SK-N-SH (cell line): ENCODE measurements around the gene GIPC2. TPM values are rescaled to one million over a fixed set of nuclear protein-coding genes. Genes with fewer than 3 reads are reported as not detected.

ENCODE experiments used
- CTCF ChIA-PET: fragments of 300-600, 350-600 bp; formaldehyde crosslinking; extraction: SDS; loops from one replicate; lab custom pipeline; 2021; lab: Yijun Ruan, JAX
- POLR2A ChIA-PET: fragments of 350-600 bp; sonication (Branson Sonifier 250); formaldehyde crosslinking; extraction: SDS; loops from one replicate; lab custom pipeline; 2020; ENCODE audit warnings: antibody characterized with exemption, inconsistent platforms; lab: Yijun Ruan, JAX
- DNase-seq: peaks from one replicate; pipeline ENCODE4 v3.0.0; 2012
- H2AFZ ChIP-seq: fragments of 200-600 bp; sonication (generic); 2 replicates; pipeline ENCODE4 v1.8.1; 2016; ENCODE audit warnings: antibody characterized with exemption, mild to moderate bottlenecking, low read depth
- H3F3A ChIP-seq: fragments of 200-600 bp; sonication (generic); replicated peaks from 2 replicates; pipeline ENCODE3; 2016; ENCODE audit warnings: antibody characterized with exemption, mild to moderate bottlenecking; ENCODE audit not compliant: insufficient read depth
- H3K27ac ChIP-seq, 2 experiments: fragments of 200-500 bp in 1 of 2; fragments of 200-600 bp in 1 of 2; sonication (Bioruptor generic) in 1 of 2; sonication (generic), shearing (Covaris generic) in 1 of 2; 2 replicates each; pipeline versions ENCODE4 v1.5.1 to v1.6.1; 2014 to 2016; ENCODE audit warnings: low read depth in 2 of 2, inconsistent platforms in 1 of 2, low read length in 1 of 2, mild to moderate bottlenecking in 1 of 2, mixed read lengths in 1 of 2
- H3K27me3 ChIP-seq: fragments of 200-600 bp; sonication (generic), shearing (Covaris generic); 2 replicates; pipeline ENCODE4 v1.6.1; 2016; ENCODE audit warnings: mixed run types; ENCODE audit not compliant: insufficient read depth
- H3K36me3 ChIP-seq, 2 experiments: fragments of 200-500 bp in 1 of 2; fragments of 200-600 bp in 1 of 2; sonication (Bioruptor generic) in 1 of 2; sonication (generic) in 1 of 2; replicated peaks in 1 of 2; 2 replicates each; pipeline versions ENCODE3 to v1.5.1; 2014 to 2016; ENCODE audit warnings: low read length in 1 of 2, mild to moderate bottlenecking in 1 of 2; ENCODE audit not compliant: insufficient read depth in 2 of 2, control insufficient read depth in 1 of 2
- H3K4me1 ChIP-seq, 2 experiments: fragments of 200-500 bp in 1 of 2; fragments of 200-600 bp in 1 of 2; sonication (Bioruptor generic) in 1 of 2; sonication (generic), shearing (Covaris generic) in 1 of 2; 2 replicates each; pipeline versions ENCODE4 v1.5.1 to v1.6.1; 2014 to 2016; ENCODE audit warnings: low read depth in 1 of 2, low read length in 1 of 2, mixed run types in 1 of 2; ENCODE audit not compliant: insufficient read depth in 2 of 2, control insufficient read depth in 1 of 2
- H3K4me2 ChIP-seq: fragments of 200-600 bp; sonication (generic), shearing (Covaris generic); 2 replicates; pipeline ENCODE4 v1.6.1; 2017; ENCODE audit warnings: mixed run types
- H3K4me3 ChIP-seq, 2 experiments: fragments of 200-500 bp in 1 of 2; fragments of 200-600 bp in 1 of 2; sonication (Bioruptor generic) in 1 of 2; sonication (generic), shearing (Covaris generic) in 1 of 2; 2 replicates each; pipeline versions ENCODE4 v1.5.1 to v1.8.1; 2014 to 2016; ENCODE audit warnings: low read depth in 2 of 2, inconsistent platforms in 1 of 2, low read length in 1 of 2, mild to moderate bottlenecking in 1 of 2, mixed read lengths in 1 of 2, moderate library complexity in 1 of 2
- H3K79me2 ChIP-seq: fragments of 200-600 bp; sonication (generic); 2 replicates; pipeline ENCODE4 v1.8.1; 2017; ENCODE audit warnings: mild to moderate bottlenecking; ENCODE audit not compliant: insufficient read depth
- H3K9ac ChIP-seq: fragments of 200-600 bp; sonication (generic); 2 replicates; pipeline ENCODE4 v1.6.1; 2017; ENCODE audit warnings: mixed run types
- H3K9me2 ChIP-seq: fragments of 200-600 bp; sonication (generic); 2 replicates; pipeline ENCODE4 v1.6.1; 2017; ENCODE audit warnings: mixed run types
- H3K9me3 ChIP-seq: fragments of 200-600 bp; sonication (generic); 2 replicates; pipeline ENCODE4 v1.6.1; 2017; ENCODE audit warnings: mixed run types, mild to moderate bottlenecking, moderate library complexity
- H4K20me1 ChIP-seq: fragments of 200-600 bp; sonication (generic); 2 replicates; pipeline ENCODE4 v1.6.1; 2017; ENCODE audit warnings: mild to moderate bottlenecking, mixed run types; ENCODE audit not compliant: insufficient read depth
- EP300 ChIP-seq, 2 experiments: IDR thresholded peaks; 2 replicates each; pipeline versions ENCODE4 v1.4.0 to v1.6.1; 2012; ENCODE audit warnings: borderline replicate concordance in 1 of 2, low read depth in 1 of 2, low read length in 1 of 2
- GATA2 ChIP-seq: sonication (generic); formaldehyde crosslinking; IDR thresholded peaks from 2 replicates; pipeline ENCODE4 v1.5.0; 2020; ENCODE audit warnings: mild to moderate bottlenecking, missing genetic modification reagents
- IRF3 ChIP-seq: fragments of 150-350 bp; IDR thresholded peaks from 2 replicates; pipeline ENCODE4 v1.6.1; 2016; ENCODE audit warnings: mild to moderate bottlenecking, low read depth, low read length
- MAX ChIP-seq: IDR thresholded peaks from 2 replicates; pipeline ENCODE4 v1.4.0; 2012; ENCODE audit warnings: low read depth
- NFIC ChIP-seq: IDR thresholded peaks from 2 replicates; pipeline ENCODE4 v1.4.0; 2012; ENCODE audit warnings: borderline replicate concordance
- POLR2AphosphoS5 ChIP-seq: IDR thresholded peaks from 2 replicates; pipeline ENCODE4 v1.6.1; 2012; ENCODE audit warnings: low read depth, low read length
- RXRA ChIP-seq: IDR thresholded peaks from 2 replicates; pipeline ENCODE4 v1.4.0; 2012; ENCODE audit warnings: low read depth, mild to moderate bottlenecking, borderline replicate concordance
- TAF1 ChIP-seq: IDR thresholded peaks from 2 replicates; pipeline ENCODE4 v1.6.1; 2012; ENCODE audit warnings: low read depth, mild to moderate bottlenecking, low read length, moderate library complexity, borderline replicate concordance
- TCF12 ChIP-seq: IDR thresholded peaks from 2 replicates; pipeline ENCODE4 v1.4.0; 2012
- ZBTB33 ChIP-seq: IDR thresholded peaks from 2 replicates; pipeline ENCODE4 v1.4.0; 2012; ENCODE audit warnings: low read depth, borderline replicate concordance
- WGBS: methylation state at CpG from one replicate; pipeline ENCODE4 v1.1.6; 2017; ENCODE audit warnings: low lambda C conversion rate; 5-methylcytosine and 5-hydroxymethylcytosine counted together
- polyA plus RNA-seq, 3 experiments: library from polyadenylated mRNA; depleted of rRNA; stranded (reverse); fragments of >200 nt; gene quantifications; 2 replicates each; pipeline ENCODE4 v1.2.3, GENCODE V29; 2012

The GIPC2 gene
- polyA plus RNA-seq, 1 of the 3 experiments (the other 2 are of a cell fraction): 0.02 TPM

GRCh38 chr1:78004719-78005447, 40.9 kb upstream of the GIPC2 start, which contains the start of gene DNAJB4 (continued):
- TF ChIP-seq GATA2 (CRISPR knock-in tag): no peak
- peak; percentile 8; the same call in 1 of the 2 replicates for TF ChIP-seq TCF12
- peak in 1 of 2 experiments; percentile 32; a peak in 1 of 4 replicates for TF ChIP-seq EP300 (IDR thresholded peaks at IDR 0.05; ENCODE audit: borderline replicate concordance in 1 of 2, low read depth in 1 of 2, low read length in 1 of 2)
- no peak for TF ChIP-seq IRF3
- TF ChIP-seq TAF1: peak; percentile 75

DNA sequence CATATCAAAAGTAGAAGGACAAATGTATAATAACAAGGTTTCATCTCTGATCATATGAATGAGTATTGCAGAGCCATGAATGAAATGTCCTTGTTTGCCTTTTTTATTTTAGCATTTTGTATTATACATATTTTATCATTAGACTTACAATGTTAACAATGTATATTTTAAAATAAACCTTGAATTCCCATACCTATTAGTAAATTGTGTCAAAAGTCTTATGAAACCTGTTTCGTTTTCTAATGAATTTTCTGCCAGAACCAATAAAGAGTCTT, 40.4 kb upstream of the GIPC2 start:
- 3% methylated on average over 1 of the region's 1 CpG for WGBS
- no peaks in the 10 kb centered on the region for H3K9me2 ChIP-seq
- POLR2A ChIA-PET: interaction anchor here (0.8 to 2.5 kb wide), 7 partner anchors 10 to 225 kb away, joined by 3 to 26 read pairs (median 6); partner anchors contain the start of gene FUBP1
- peak overlapping the region; percentile 90 to 95 for H3K27ac ChIP-seq
- TF ChIP-seq MAX: no peak
- no peak for TF ChIP-seq ZBTB33
- TF ChIP-seq GATA2 (CRISPR knock-in tag): no peak
- TF ChIP-seq POLR2AphosphoS5: no peak
- no peak for TF ChIP-seq NFIC
- no peak for TF ChIP-seq RXRA
- peaks cover 6 to 8% of the 10 kb centered on the region in 2 experiments; a peak in 2 of 4 replicates for H3K4me1 ChIP-seq
- CTCF ChIA-PET: interaction anchor here (1.8 to 2.8 kb wide), 2 partner anchors 25 to 109 kb away, joined by 12 to 16 read pairs; no protein-coding TSS in a partner anchor
- H3K79me2 ChIP-seq: peaks cover 71% of the 10 kb centered on the region
- no peak for DNase-seq
- H3K4me3 ChIP-seq: peak overlapping the region; percentile 62 to 70
- H3K4me2 ChIP-seq: peak overlapping the region; percentile 71
- H4K20me1 ChIP-seq: no peaks in the 10 kb centered on the region; the same call in 1 of the 2 replicates
- H3F3A ChIP-seq: peaks cover 43% of the 10 kb centered on the region
- H2AFZ ChIP-seq: no peak overlapping the region
- H3K9ac ChIP-seq: peak overlapping the region; percentile 96
- no peaks in the 10 kb centered on the region for H3K27me3 ChIP-seq
- H3K9me3 ChIP-seq: no peaks in the 10 kb centered on the region
- peaks cover 0 to 13% of the 10 kb centered on the region in 2 experiments for H3K36me3 ChIP-seq
